HFFc6 (cell line): ENCODE data around the gene TNXB. TPM values are rescaled to one million over a fixed set of nuclear protein-coding genes. Genes with fewer than 3 reads are reported as not detected.

Source experiments
- DNase-seq: peaks from one replicate; pipeline ENCODE4 v3.0.0-alpha.2; 2018
- H3K27ac Mint-ChIP-seq: 2 replicates; pipeline ENCODE4 v1.8.0; 2020; ENCODE audit warnings: mild to moderate bottlenecking, mixed read lengths
- H3K27me3 Mint-ChIP-seq: 2 replicates; pipeline ENCODE4 v1.8.0; 2021; ENCODE audit warnings: mild to moderate bottlenecking, moderate library complexity, mixed read lengths; ENCODE audit not compliant: insufficient read depth
- H3K36me3 Mint-ChIP-seq: 2 replicates; pipeline ENCODE4 v1.8.0; 2021; ENCODE audit warnings: low read depth, mixed read lengths
- H3K4me1 Mint-ChIP-seq: 2 replicates; pipeline ENCODE4 v1.8.0; 2020; ENCODE audit warnings: low read depth, mixed read lengths
- H3K4me3 Mint-ChIP-seq: 2 replicates; pipeline ENCODE4 v1.8.0; 2020; ENCODE audit warnings: mild to moderate bottlenecking, moderate library complexity, mixed read lengths
- H3K9me3 Mint-ChIP-seq: 2 replicates; pipeline ENCODE4 v1.8.0; 2020; ENCODE audit warnings: mild to moderate bottlenecking, mixed read lengths
- CTCF ChIP-seq: fragments of 200-600 bp; sonication (generic); IDR thresholded peaks from 2 replicates; pipeline ENCODE4 v1.5.0; 2021; ENCODE audit warnings: antibody characterized with exemption, mild to moderate bottlenecking
- total RNA-seq, 6 experiments: library from RNA; stranded (reverse); fragmentation: NEBNext Ultra II Directional; extraction: Animal tissue kit (Norgen Biotek cat#: 25700); gene quantifications; 2 replicates in 1 of 6; 3 replicates in 5 of 6; pipeline ENCODE4 v1.2.3, GENCODE V29; 2021

TNXB gene
- total RNA-seq, 6 experiments from 2014 or later = 0.28 to 1.4 (median 0.83) TPM

- DNase-seq = peak; percentile 57
- H3K27me3 Mint-ChIP-seq = peaks cover 32% of the 10 kb centered on the region
- H3K36me3 Mint-ChIP-seq = no peaks in the 10 kb centered on the region
- no peak overlapping the region for H3K27ac Mint-ChIP-seq
- peak; percentile 70 for TF ChIP-seq CTCF
- H3K4me1 Mint-ChIP-seq = peaks cover 52% of the 10 kb centered on the region
- H3K4me3 Mint-ChIP-seq = no peak overlapping the region
- H3K9me3 Mint-ChIP-seq = no peaks in the 10 kb centered on the region
Observed at GRCh38 chr6:32087574-32088486, 21.3 kb downstream of the TNXB start.

GRCh38 chr6:32086661-32087573 lies 22.2 kb downstream of the TNXB start:
- Mint-ChIP-seq H3K4me3 (0 out of 2 replicates have a peak overlapping the region, but pooled peaks have one; percentile 5), H3K27me3 (peaks cover 26% of the 10 kb centered on the region), H3K36me3 (no peaks in the 10 kb centered on the region)

GRCh38 chr6:32085759-32086459 lies 23.2 kb downstream of the TNXB start:
- Mint-ChIP-seq H3K4me1 (peaks cover 60% of the 10 kb centered on the region), H3K4me3 (no peak overlapping the region), H3K27me3 (peaks cover 24% of the 10 kb centered on the region), H3K36me3 (no peaks in the 10 kb centered on the region), H3K27ac (no peak overlapping the region), H3K9me3 (no peaks in the 10 kb centered on the region)
- no peak for DNase-seq
- TF ChIP-seq CTCF = no peak

More at GRCh38 chr6:32086661-32087573, 22.2 kb downstream of the TNXB start:
- DNase-seq = peak; percentile 76
- no peak for TF ChIP-seq CTCF
- Mint-ChIP-seq H3K4me1 (peaks cover 52% of the 10 kb centered on the region), H3K9me3 (no peaks in the 10 kb centered on the region), H3K27ac (no peak overlapping the region)

GRCh38 chr6:32084780-32085179 lies 24.4 kb downstream of the TNXB start:
- DNase-seq = no peak
- H3K27ac Mint-ChIP-seq = no peak overlapping the region

More at GRCh38 chr6:32084780-32085179, 24.4 kb downstream of the TNXB start:
- no peak overlapping the region for H3K4me3 Mint-ChIP-seq
- peaks cover 71% of the 10 kb centered on the region for H3K4me1 Mint-ChIP-seq
- peaks cover 21% of the 10 kb centered on the region for H3K27me3 Mint-ChIP-seq
- TF ChIP-seq CTCF = no peak
- H3K36me3 Mint-ChIP-seq = no peaks in the 10 kb centered on the region
- H3K9me3 Mint-ChIP-seq = no peaks in the 10 kb centered on the region
